Adrenal gland (tissue), 5 donors: ENCODE measurements around the gene KLHDC10.

Experiments used
- CTCF ChIP-seq, 6 experiments: fragments of 450-650 bp in 4 of 6; fragments of 200-600 bp in 2 of 6; sonication (generic) in 1 of 6; IDR thresholded peaks; 1 replicate in 5 of 6; 2 replicates in 1 of 6; pipeline versions ENCODE4 v1.5.1 to v1.8.0; 2016 to 2021; ENCODE audit warnings: antibody characterized with exemption in 6 of 6, mild to moderate bottlenecking in 2 of 6, moderate library complexity in 1 of 6
- POLR2A ChIP-seq, 2 donors: fragments of 450-650 bp; IDR thresholded peaks; one replicate each; pipeline ENCODE4 v1.6.1; 2017; ENCODE audit warnings: antibody characterized with exemption in 2 of 2, mild to moderate bottlenecking in 2 of 2, moderate library complexity in 1 of 2
- donor health status: DM: no; HTN: no; CAD: no.

- no peak for TF ChIP-seq CTCF (IDR thresholded peaks at IDR 0.05)
- no peak for TF ChIP-seq POLR2A (IDR thresholded peaks at IDR 0.05)
Observed at GRCh38 chr7:130174237-130174959, 104.1 kb downstream of the KLHDC10 start.
